ENCODE measurements around the gene PDZK1IP1. TPM values are rescaled to one million over a fixed set of nuclear protein-coding genes. Genes with fewer than 3 reads are reported as not detected.
"Not testable (repeated sequence)": the region's sequence is repeated elsewhere in the genome, so short reads cannot be mapped to it uniquely, and the experiment has no call there.

Gene PDZK1IP1
- polyA plus RNA-seq, 5 donors = 0.44 to 1.7 (median 1.2) TPM

DNA sequence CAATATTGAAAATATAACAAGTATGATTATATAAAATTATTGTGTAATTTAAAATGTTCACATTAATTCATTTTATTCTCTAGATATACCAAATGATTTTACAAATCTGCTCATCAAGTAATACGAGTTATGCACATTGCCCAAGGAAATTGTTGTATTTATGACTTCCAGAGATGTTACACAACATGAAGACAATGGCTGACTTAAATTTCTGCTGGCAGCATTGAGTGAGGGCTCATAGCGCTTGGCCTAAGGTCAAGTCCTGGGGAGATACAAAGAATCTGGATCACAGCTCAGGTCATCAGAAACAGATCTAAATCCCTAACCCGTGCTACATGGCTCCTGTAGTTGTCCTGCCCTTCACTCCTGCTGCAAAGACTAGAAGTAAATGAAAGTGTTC, 49.5 kb downstream of the PDZK1IP1 start:
- not testable (repeated sequence) for DNase-seq

DNA sequence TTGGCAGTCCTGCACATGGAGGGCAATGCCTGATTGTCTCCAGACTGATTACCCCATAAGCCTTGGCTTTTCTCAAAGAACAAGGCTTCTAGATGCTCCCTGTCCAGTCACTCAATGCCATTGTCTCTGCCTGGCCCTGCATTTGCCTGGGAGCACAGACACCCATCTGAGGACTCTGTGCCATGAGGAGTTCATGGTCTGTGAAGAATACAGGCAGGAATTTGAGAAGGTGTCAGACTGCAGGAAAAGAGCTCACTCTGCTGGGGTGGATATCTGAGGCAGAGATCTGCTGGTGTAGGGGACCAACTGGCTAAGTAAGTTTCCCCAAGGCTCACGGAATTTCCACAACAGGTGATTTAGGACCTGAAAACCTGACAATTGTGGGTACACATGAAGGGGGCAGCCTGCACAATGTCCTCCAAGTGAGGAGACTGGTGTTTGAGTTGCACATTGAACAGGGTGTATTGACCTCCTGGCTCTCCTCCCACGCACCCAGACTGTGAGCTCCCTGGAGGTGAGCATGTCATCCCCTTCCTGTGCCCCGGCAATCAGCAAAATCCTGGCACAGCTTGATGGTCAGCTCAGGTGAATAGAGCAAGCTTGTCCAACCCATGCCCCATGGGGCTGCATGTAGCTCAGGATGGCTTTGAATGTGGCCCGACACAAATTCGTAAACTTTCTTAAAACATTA, 51.8 kb downstream of the PDZK1IP1 start:
- no peak for DNase-seq

DNA sequence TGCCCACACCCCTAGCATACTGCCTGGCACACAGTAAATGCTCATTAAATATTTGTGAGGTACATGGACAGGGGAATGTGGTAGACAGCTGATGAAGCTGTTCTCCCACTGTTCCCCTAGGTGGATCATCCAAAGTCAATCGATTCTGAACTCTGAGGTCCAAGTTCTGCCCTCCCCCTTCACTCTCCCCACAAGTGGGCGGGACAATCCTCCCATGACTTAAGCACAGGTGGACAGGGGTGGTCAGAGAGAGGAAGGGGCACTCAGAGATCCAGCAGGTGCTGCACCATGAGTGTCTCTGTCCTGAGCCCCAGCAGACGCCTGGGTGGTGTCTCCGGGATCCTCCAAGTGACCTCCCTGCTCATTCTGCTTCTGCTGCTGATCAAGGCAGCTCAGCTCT, 52.6 kb downstream of the PDZK1IP1 start, which contains the start of gene CYP4A22:
CYP4A22 (plus strand) TSS at position 244 of the 400 bp plus-strand sequence; CDS start at position 289, 45 bp downstream.
- DNase-seq = no peak

Other genes starting within 250 kb of the PDZK1IP1 start
- gene CYP4A11, start 248.6 kb downstream of the PDZK1IP1 start, polyA plus RNA-seq (ENCODE audit: insufficient read depth in 1 of 5, insufficient read length in 5 of 5, low replicate concordance in 1 of 5) = 1 to 10 TPM in 1 of 5 donors, under 1 TPM in 3, not detected in 1; 0.08 to 2.4 (median 0.25) TPM
- gene CYP4X1, start 166.4 kb downstream of the PDZK1IP1 start, polyA plus RNA-seq (ENCODE audit: insufficient read depth in 1 of 5, insufficient read length in 5 of 5, low replicate concordance in 1 of 5) = 1 to 10 TPM; 4.7 to 6.2 (median 5.1) TPM
- under 1 TPM; 0.19 to 0.55 (median 0.35) TPM for gene CYP4Z1, start 122.8 kb downstream of the PDZK1IP1 start, polyA plus RNA-seq (ENCODE audit: insufficient read depth in 1 of 5, insufficient read length in 5 of 5, low replicate concordance in 1 of 5)
- gene CYP4A22, start 52.6 kb downstream of the PDZK1IP1 start, polyA plus RNA-seq (ENCODE audit: insufficient read depth in 1 of 5, insufficient read length in 5 of 5, low replicate concordance in 1 of 5) = under 1 TPM in 4 of 5 donors, not detected in 1; 0.09 to 0.27 (median 0.11) TPM
- 10 to 100 TPM in 1 of 5 donors, 1 to 10 TPM in 4; 8.2 to 11.9 (median 8.8) TPM for gene TAL1, start 42.2 kb upstream of the PDZK1IP1 start, polyA plus RNA-seq (ENCODE audit: insufficient read depth in 1 of 5, insufficient read length in 5 of 5, low replicate concordance in 1 of 5)
- gene STIL, start 124.1 kb upstream of the PDZK1IP1 start, polyA plus RNA-seq (ENCODE audit: insufficient read depth in 1 of 5, insufficient read length in 5 of 5, low replicate concordance in 1 of 5) = 10 to 100 TPM in 2 of 5 donors, 1 to 10 TPM in 3; 5.8 to 14.4 (median 9.8) TPM
- 100 to 1,000 TPM in 2 of 5 donors, 10 to 100 TPM in 3; 80.2 to 103 (median 95.6) TPM for gene CMPK1, start 143.8 kb upstream of the PDZK1IP1 start, polyA plus RNA-seq (ENCODE audit: insufficient read depth in 1 of 5, insufficient read length in 5 of 5, low replicate concordance in 1 of 5)
- gene FOXE3, start 226.2 kb upstream of the PDZK1IP1 start, polyA plus RNA-seq (ENCODE audit: insufficient read depth in 1 of 5, insufficient read length in 5 of 5, low replicate concordance in 1 of 5) = under 1 TPM in 2 of 5 donors, not detected in 3; 0.05 to 0.06 TPM
- gene FOXD2, start 248.0 kb upstream of the PDZK1IP1 start, polyA plus RNA-seq (ENCODE audit: insufficient read depth in 1 of 5, insufficient read length in 5 of 5, low replicate concordance in 1 of 5) = under 1 TPM; 0.26 to 0.42 (median 0.35) TPM